ENCODE measurements around the gene SUOX.

- TF ChIP-seq CTCF (IDR thresholded peaks at IDR 0.05) (no peak), POLR2A (IDR thresholded peaks at IDR 0.05) (no peak)
Measured at GRCh38 chr12:55995366-55995765, 1.7 kb upstream of the SUOX start.

Measured in vagina (tissue), 2 donors.